GM23248 (cell line): ENCODE data around the gene ISG20L2. TPM values are rescaled to one million over a fixed set of nuclear protein-coding genes. Genes with fewer than 3 reads are reported as not detected.

Experiments used
- DNase-seq: peaks from one replicate; pipeline ENCODE4 v3.0.0-alpha.2; 2015
- H2AFZ ChIP-seq: fragments of 200-600 bp; sonication (generic); 2 replicates; pipeline ENCODE4 v1.6.1; 2016; ENCODE audit warnings: antibody characterized with exemption
- H3F3A ChIP-seq: fragments of 200-600 bp; sonication (generic); 2 replicates; pipeline ENCODE4 v1.6.1; 2016; ENCODE audit warnings: mild to moderate bottlenecking, antibody characterized with exemption, mixed run types; ENCODE audit not compliant: insufficient read depth
- H3K27ac ChIP-seq: fragments of 200-600 bp; sonication (generic); 2 replicates; pipeline ENCODE4 v1.5.1; 2016; ENCODE audit warnings: mild to moderate bottlenecking
- H3K27me3 ChIP-seq: fragments of 200-600 bp; sonication (generic); replicated peaks from 2 replicates; pipeline ENCODE4 v1.6.1; 2016; ENCODE audit warnings: mild to moderate bottlenecking; ENCODE audit not compliant: insufficient read depth
- H3K36me3 ChIP-seq: fragments of 200-600 bp; sonication (generic); 2 replicates; pipeline ENCODE4 v1.6.1; 2016; ENCODE audit warnings: low read depth, mild to moderate bottlenecking
- H3K4me1 ChIP-seq: fragments of 200-600 bp; sonication (generic); 2 replicates; pipeline ENCODE4 v1.6.1; 2016; ENCODE audit warnings: mild to moderate bottlenecking; ENCODE audit not compliant: insufficient read depth
- H3K4me2 ChIP-seq: fragments of 200-600 bp; sonication (generic); one replicate; pipeline ENCODE4 v1.6.1; 2016; ENCODE audit warnings: mild to moderate bottlenecking; ENCODE audit not compliant: unreplicated experiment
- H3K4me3 ChIP-seq: fragments of 200-600 bp; sonication (generic); 2 replicates; pipeline ENCODE4 v1.5.1; 2016; ENCODE audit warnings: mild to moderate bottlenecking
- H3K79me2 ChIP-seq: fragments of 200-600 bp; sonication (generic); 2 replicates; pipeline ENCODE4 v1.6.1; 2016; ENCODE audit warnings: mild to moderate bottlenecking; ENCODE audit not compliant: insufficient read depth
- H3K9ac ChIP-seq: fragments of 200-600 bp; sonication (generic); 2 replicates; pipeline ENCODE4 v1.6.1; 2016; ENCODE audit warnings: mild to moderate bottlenecking
- H3K9me2 ChIP-seq: fragments of 200-600 bp; sonication (generic); 2 replicates; pipeline ENCODE4 v1.6.1; 2016; ENCODE audit warnings: mixed run types, mild to moderate bottlenecking, moderate library complexity; ENCODE audit not compliant: insufficient read depth
- H3K9me3 ChIP-seq: fragments of 200-600 bp; sonication (generic); one replicate; pipeline ENCODE4 v1.6.1; 2017; ENCODE audit warnings: low read depth
- H4K20me1 ChIP-seq: fragments of 200-600 bp; sonication (generic); 2 replicates; pipeline ENCODE4 v1.6.0; 2016; ENCODE audit not compliant: insufficient read depth
- EZH2 ChIP-seq: fragments of 200-600 bp; sonication (generic); IDR thresholded peaks from 2 replicates; pipeline ENCODE4 v1.6.1; 2018; ENCODE audit warnings: antibody characterized with exemption, mild to moderate bottlenecking; ENCODE audit not compliant: insufficient read depth, poor library complexity, severe bottlenecking
- EZH2phosphoT487 ChIP-seq: fragments of 200-600 bp; sonication (generic); IDR thresholded peaks from 2 replicates; pipeline ENCODE4 v1.6.1; 2018; ENCODE audit warnings: antibody characterized with exemption, moderate library complexity, mild to moderate bottlenecking, low read depth; ENCODE audit not compliant: insufficient read depth
- WGBS, 2 experiments: methylation state at CpG; one replicate each; pipeline ENCODE4 v1.1.6; 2015 to 2017; ENCODE audit warnings: low lambda C conversion rate in 2 of 2, low coverage in 1 of 2; ENCODE audit errors: missing lambda C conversion rate in 2 of 2; 5-methylcytosine and 5-hydroxymethylcytosine counted together
- in situ Hi-C: fragments of 300-500 bp; cut with MboI; formaldehyde crosslinking; loops from 2 replicates; pipeline ENCODE4 v1.15.0; 2020
- polyA plus RNA-seq: library from polyadenylated mRNA; unstranded; fragments of >200 nt; fragmentation: Nextera tagmentation; extraction: Ambion mirVana; gene quantifications from 2 replicates; pipeline ENCODE4 v1.2.1, GENCODE V29; 2016
- total RNA-seq: library from RNA; depleted of rRNA; stranded (reverse); fragments of >200 nt; shearing (Covaris generic); gene quantifications from 2 replicates; pipeline ENCODE4 v1.2.3, GENCODE V29; 2014

ISG20L2 gene
- total and polyA plus RNA-seq, 2 experiments from 2014 or later: 10.4 to 17.8 TPM

GRCh38 chr1:156751757-156752481, 23.4 kb upstream of the ISG20L2 start:
- no peaks in the 10 kb centered on the region for H3K36me3 ChIP-seq
- H3K27me3 ChIP-seq: no peaks in the 10 kb centered on the region
- peaks cover 31% of the 10 kb centered on the region for H3K4me1 ChIP-seq
- peak overlapping the region; percentile 94 for H3K4me2 ChIP-seq
- H3K79me2 ChIP-seq: peaks cover 82% of the 10 kb centered on the region
- H3F3A ChIP-seq: peaks cover 39% of the 10 kb centered on the region
- peak overlapping the region; percentile 97 for H3K9ac ChIP-seq
- in situ Hi-C loops: no loop called here
- H3K27ac ChIP-seq: peak overlapping the region; percentile 100
- peak overlapping the region; percentile 78 for H2AFZ ChIP-seq
- no peaks in the 10 kb centered on the region for H4K20me1 ChIP-seq
- WGBS, 2 experiments: 1% methylated on average over 44 to 68 of the region's 68 CpGs
- DNase-seq: peak; percentile 98
- TF ChIP-seq EZH2phosphoT487: no peak
- no peak for TF ChIP-seq EZH2
- no peaks in the 10 kb centered on the region for H3K9me2 ChIP-seq
- H3K4me3 ChIP-seq: peak overlapping the region; percentile 78
- no peaks in the 10 kb centered on the region for H3K9me3 ChIP-seq

- peaks cover 39% of the 10 kb centered on the region for H3F3A ChIP-seq
- no peaks in the 10 kb centered on the region for H4K20me1 ChIP-seq
- TF ChIP-seq EZH2: no peak
- TF ChIP-seq EZH2phosphoT487: no peak
- no peaks in the 10 kb centered on the region for H3K27me3 ChIP-seq
- H3K9me3 ChIP-seq: no peaks in the 10 kb centered on the region
- H3K4me1 ChIP-seq: peaks cover 31% of the 10 kb centered on the region
- peak within 1 kb of the TSS; percentile 100 for H3K27ac ChIP-seq
- peak within 1 kb of the TSS; percentile 97 for H3K9ac ChIP-seq
- H2AFZ ChIP-seq: peak within 1 kb of the TSS; percentile 78
- no peaks in the 10 kb centered on the region for H3K36me3 ChIP-seq
- WGBS, 2 experiments: 0 to 2% methylated on average over 41 to 48 of the region's 48 CpGs
- H3K4me2 ChIP-seq: peak within 1 kb of the TSS; percentile 96
- peaks cover 85% of the 10 kb centered on the region for H3K79me2 ChIP-seq
- no peak for DNase-seq
- no peaks in the 10 kb centered on the region for H3K9me2 ChIP-seq
- in situ Hi-C loops: no loop called here
- H3K4me3 ChIP-seq: peak within 1 kb of the TSS; percentile 78
These were observed 22.8 kb upstream of the ISG20L2 start, which contains the start of gene HDGF for GRCh38 chr1:156751451-156751756. Gene HDGF (minus strand): TSS chr1:156751675. CDS start chr1:156751429, 246 bp downstream.

- Histone ChIP-seq H3K79me2 (peaks cover 88% of the 10 kb centered on the region), H3F3A (peaks cover 39% of the 10 kb centered on the region), H3K36me3 (no peaks in the 10 kb centered on the region), H3K27me3 (no peaks in the 10 kb centered on the region), H3K4me2 (peak overlapping the region; percentile 96), H3K9ac (peak overlapping the region; percentile 97), H3K27ac (peak overlapping the region; percentile 100), H3K9me2 (no peaks in the 10 kb centered on the region), H3K4me3 (peak overlapping the region; percentile 78), H3K9me3 (no peaks in the 10 kb centered on the region), H3K4me1 (peaks cover 36% of the 10 kb centered on the region), H4K20me1 (no peaks in the 10 kb centered on the region), H2AFZ (0 out of 2 replicates have a peak overlapping the region, but pooled peaks have one; percentile 30)
- in situ Hi-C loops: no loop called here
- 0 to 1% methylated on average over 33 to 64 of the region's 64 CpGs for WGBS, 2 experiments
- peak; percentile 73 for DNase-seq
- TF ChIP-seq EZH2: no peak
- no peak for TF ChIP-seq EZH2phosphoT487
These were observed 22.3 kb upstream of the ISG20L2 start for GRCh38 chr1:156750711-156751450.

GRCh38 chr1:156750191-156750672, 21.7 kb upstream of the ISG20L2 start:
- H3F3A ChIP-seq: peaks cover 45% of the 10 kb centered on the region
- H3K4me1 ChIP-seq: peaks cover 41% of the 10 kb centered on the region
- H4K20me1 ChIP-seq: no peaks in the 10 kb centered on the region
- H3K4me2 ChIP-seq: peak overlapping the region; percentile 96
- DNase-seq: peak; percentile 78
- no peaks in the 10 kb centered on the region for H3K36me3 ChIP-seq
- peak overlapping the region; percentile 100 for H3K27ac ChIP-seq
- TF ChIP-seq EZH2: no peak
- TF ChIP-seq EZH2phosphoT487: no peak
- H3K4me3 ChIP-seq: peak overlapping the region; percentile 78
- 0 out of 2 replicates have a peak overlapping the region, but pooled peaks have one; percentile 30 for H2AFZ ChIP-seq
- 4% methylated on average over 5 of the region's 5 CpGs for WGBS, 2 experiments
- H3K79me2 ChIP-seq: peaks cover 88% of the 10 kb centered on the region
- no peaks in the 10 kb centered on the region for H3K27me3 ChIP-seq
- H3K9me3 ChIP-seq: no peaks in the 10 kb centered on the region
- no peaks in the 10 kb centered on the region for H3K9me2 ChIP-seq
- in situ Hi-C loops: no loop called here
- peak overlapping the region; percentile 97 for H3K9ac ChIP-seq
